Embryonic facial prominence (tissue), 1 donor: ENCODE results near the gene CACNA1C.
"Not testable (repeated sequence)": the region's sequence is repeated elsewhere in the genome, so short reads cannot be mapped to it uniquely, and the experiment has no call there.

Experiments
- DNase-seq: peaks from one replicate; pipeline ENCODE4 v3.0.0-alpha.2; 2016; ENCODE audit errors: extremely low spot score

Gene CACNA1C

GRCh38 chr12:2076196-2076570 lies 23.4 kb downstream of the CACNA1C start:
- no peak for DNase-seq

GRCh38 chr12:2076728-2077127 lies 23.9 kb downstream of the CACNA1C start:
- DNase-seq: no peak

- DNase-seq: no peak
Measured at GRCh38 chr12:2080604-2081003, 27.8 kb downstream of the CACNA1C start.

GRCh38 chr12:2082321-2082720 lies 29.5 kb downstream of the CACNA1C start:
- DNase-seq: no peak

GRCh38 chr12:2083008-2083407 lies 30.2 kb downstream of the CACNA1C start:
- DNase-seq: no peak

GRCh38 chr12:2083561-2083960 lies 30.8 kb downstream of the CACNA1C start:
- no peak for DNase-seq

GRCh38 chr12:2084553-2085296 lies 31.9 kb downstream of the CACNA1C start:
- DNase-seq: no peak

- DNase-seq: no peak
Measured at GRCh38 chr12:2092354-2092753, 39.6 kb downstream of the CACNA1C start.

- no peak for DNase-seq
Measured at GRCh38 chr12:2092890-2093289, 40.1 kb downstream of the CACNA1C start.

- DNase-seq: no peak
Measured at GRCh38 chr12:2094597-2094996, 41.8 kb downstream of the CACNA1C start.

GRCh38 chr12:2095878-2096277 lies 43.1 kb downstream of the CACNA1C start:
- no peak for DNase-seq

GRCh38 chr12:2097617-2098016 lies 44.8 kb downstream of the CACNA1C start:
- no peak for DNase-seq

GRCh38 chr12:2098852-2099251 lies 46.1 kb downstream of the CACNA1C start:
- DNase-seq: no peak

- no peak for DNase-seq
Measured at GRCh38 chr12:2099595-2099994, 46.8 kb downstream of the CACNA1C start.

GRCh38 chr12:2101359-2101758 lies 48.6 kb downstream of the CACNA1C start:
- DNase-seq: no peak

GRCh38 chr12:2101771-2102170 lies 49.0 kb downstream of the CACNA1C start:
- no peak for DNase-seq

- not testable (repeated sequence) for DNase-seq
Measured at GRCh38 chr12:2102736-2103135, 49.9 kb downstream of the CACNA1C start.

- DNase-seq: not testable (repeated sequence)
Measured at GRCh38 chr12:2105387-2105786, 52.6 kb downstream of the CACNA1C start.

- DNase-seq: no peak
Measured at GRCh38 chr12:2108166-2108565, 55.4 kb downstream of the CACNA1C start.

- no peak for DNase-seq
Measured at GRCh38 chr12:2108975-2109671, 56.3 kb downstream of the CACNA1C start.

GRCh38 chr12:2110127-2110526 lies 57.3 kb downstream of the CACNA1C start:
- DNase-seq: no peak

GRCh38 chr12:2110849-2111566 lies 58.2 kb downstream of the CACNA1C start:
- no peak for DNase-seq

GRCh38 chr12:2111826-2112225 lies 59.0 kb downstream of the CACNA1C start:
- no peak for DNase-seq
